ENCODE data around the gene C16orf90. TPM values are rescaled to one million over a fixed set of nuclear protein-coding genes. Genes with fewer than 3 reads are reported as not detected.
"Not testable (repeated sequence)": the region's sequence is repeated elsewhere in the genome, so short reads cannot be mapped to it uniquely, and the experiment has no call there.

C16orf90 gene
- total and polyA plus RNA-seq, 2 experiments from 2014 or later = not detected

DNA sequence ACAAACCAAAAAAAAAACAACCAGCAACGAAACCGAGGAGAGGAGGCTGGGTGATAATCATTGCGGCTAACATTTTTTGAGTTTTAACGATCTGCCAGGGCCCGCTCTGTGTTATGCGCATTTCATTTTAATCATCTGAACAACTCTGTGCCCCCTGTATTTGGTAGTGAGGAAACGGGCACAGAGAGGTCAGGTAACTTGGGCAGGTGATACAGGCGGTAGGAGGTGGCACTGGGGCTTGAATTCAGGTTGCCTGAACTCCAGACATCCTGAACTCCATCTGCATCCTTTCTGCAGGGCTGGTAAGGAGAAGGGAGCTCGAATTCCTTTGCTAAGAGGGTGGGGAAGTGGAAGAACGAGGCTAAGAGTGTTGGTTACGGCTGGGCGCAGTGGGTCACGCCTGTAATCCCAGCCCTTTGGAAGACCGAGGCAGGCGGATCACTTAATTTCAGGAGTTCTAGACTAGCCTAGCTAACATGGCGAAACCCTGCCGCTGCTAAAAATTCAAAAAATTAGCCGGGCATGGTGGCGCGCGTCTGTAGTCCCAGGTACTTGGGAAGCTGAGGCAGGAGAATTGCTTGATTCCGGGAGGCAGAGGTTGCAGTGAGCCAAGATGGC is 6.6 kb upstream of the C16orf90 start:
- no peak for DNase-seq (ENCODE audit: low spot score)
- H3K79me2 ChIP-seq = peaks cover 33% of the 10 kb centered on the region
- 86% methylated on average over 22 of the region's 22 CpGs for WGBS (ENCODE audit: low lambda C conversion rate, missing lambda C conversion rate)
- no peaks in the 10 kb centered on the region for H4K20me1 ChIP-seq (ENCODE audit: insufficient read depth, poor library complexity, severe bottlenecking)
- H3K9me3 ChIP-seq (ENCODE audit: low read depth) = no peaks in the 10 kb centered on the region
- TF ChIP-seq EZH2phosphoT487 (IDR thresholded peaks at IDR 0.05; ENCODE audit: low read depth, severe bottlenecking, unreplicated experiment) (no peak), EZH2 (IDR thresholded peaks at IDR 0.05; ENCODE audit: borderline replicate concordance) (no peak)
- TF ChIP-seq, protein P1, sequence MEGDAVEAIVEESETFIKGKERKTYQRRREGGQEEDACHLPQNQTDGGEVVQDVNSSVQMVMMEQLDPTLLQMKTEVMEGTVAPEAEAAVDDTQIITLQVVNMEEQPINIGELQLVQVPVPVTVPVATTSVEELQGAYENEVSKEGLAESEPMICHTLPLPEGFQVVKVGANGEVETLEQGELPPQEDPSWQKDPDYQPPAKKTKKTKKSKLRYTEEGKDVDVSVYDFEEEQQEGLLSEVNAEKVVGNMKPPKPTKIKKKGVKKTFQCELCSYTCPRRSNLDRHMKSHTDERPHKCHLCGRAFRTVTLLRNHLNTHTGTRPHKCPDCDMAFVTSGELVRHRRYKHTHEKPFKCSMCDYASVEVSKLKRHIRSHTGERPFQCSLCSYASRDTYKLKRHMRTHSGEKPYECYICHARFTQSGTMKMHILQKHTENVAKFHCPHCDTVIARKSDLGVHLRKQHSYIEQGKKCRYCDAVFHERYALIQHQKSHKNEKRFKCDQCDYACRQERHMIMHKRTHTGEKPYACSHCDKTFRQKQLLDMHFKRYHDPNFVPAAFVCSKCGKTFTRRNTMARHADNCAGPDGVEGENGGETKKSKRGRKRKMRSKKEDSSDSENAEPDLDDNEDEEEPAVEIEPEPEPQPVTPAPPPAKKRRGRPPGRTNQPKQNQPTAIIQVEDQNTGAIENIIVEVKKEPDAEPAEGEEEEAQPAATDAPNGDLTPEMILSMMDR (IDR thresholded peaks at IDR 0.05; ENCODE audit: poor library complexity) = no peak
- H3K27ac ChIP-seq = peak overlapping the region; percentile 80
- peaks cover 7% of the 10 kb centered on the region for H3K4me1 ChIP-seq (ENCODE audit: insufficient read depth)
- H3K36me3 ChIP-seq (replicated peaks; ENCODE audit: insufficient read depth, low read depth) = no peaks in the 10 kb centered on the region
- peak overlapping the region; percentile 85 for H3K4me3 ChIP-seq
- H2AFZ ChIP-seq = peak overlapping the region; percentile 92
- H3K4me2 ChIP-seq = peak overlapping the region; percentile 91
- H3K27me3 ChIP-seq = no peaks in the 10 kb centered on the region
- H3K9me2 ChIP-seq (replicated peaks; ENCODE audit: insufficient read depth) = no peaks in the 10 kb centered on the region

DNA sequence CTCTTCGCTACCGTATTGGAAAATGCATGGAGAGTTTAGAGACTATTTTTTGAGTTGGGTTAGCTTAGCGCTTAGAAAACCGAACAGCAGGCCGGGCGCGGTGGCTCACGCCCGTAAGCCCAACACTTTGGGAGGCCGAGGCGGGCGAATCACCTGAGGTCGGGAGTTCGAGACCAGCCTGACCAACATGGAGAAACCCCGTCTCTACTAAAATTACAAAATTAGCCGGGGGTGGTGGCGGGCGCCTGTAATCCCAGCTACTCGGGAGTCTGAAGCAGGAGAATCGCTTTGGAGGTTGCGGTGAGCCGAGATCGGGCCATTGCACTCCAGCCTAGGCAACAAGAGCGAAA is 6.1 kb upstream of the C16orf90 start:
- not testable (repeated sequence) for H4K20me1 ChIP-seq (ENCODE audit: insufficient read depth, poor library complexity, severe bottlenecking); DNase-seq (ENCODE audit: low spot score); H3K27me3 ChIP-seq; H3K36me3 ChIP-seq (replicated peaks; ENCODE audit: insufficient read depth, low read depth); H3K4me1 ChIP-seq (ENCODE audit: insufficient read depth); H3K9me3 ChIP-seq (ENCODE audit: low read depth); H3K9me2 ChIP-seq (replicated peaks; ENCODE audit: insufficient read depth)
- peak overlapping the region; percentile 85 for H3K4me3 ChIP-seq
- H3K27ac ChIP-seq = peak overlapping the region; percentile 80
- WGBS (ENCODE audit: low lambda C conversion rate, missing lambda C conversion rate) = 35% methylated on average over 24 of the region's 24 CpGs
- peak overlapping the region; percentile 91 for H3K4me2 ChIP-seq
- H2AFZ ChIP-seq = peak overlapping the region; percentile 92
- H3K79me2 ChIP-seq = peaks cover 33% of the 10 kb centered on the region

DNA sequence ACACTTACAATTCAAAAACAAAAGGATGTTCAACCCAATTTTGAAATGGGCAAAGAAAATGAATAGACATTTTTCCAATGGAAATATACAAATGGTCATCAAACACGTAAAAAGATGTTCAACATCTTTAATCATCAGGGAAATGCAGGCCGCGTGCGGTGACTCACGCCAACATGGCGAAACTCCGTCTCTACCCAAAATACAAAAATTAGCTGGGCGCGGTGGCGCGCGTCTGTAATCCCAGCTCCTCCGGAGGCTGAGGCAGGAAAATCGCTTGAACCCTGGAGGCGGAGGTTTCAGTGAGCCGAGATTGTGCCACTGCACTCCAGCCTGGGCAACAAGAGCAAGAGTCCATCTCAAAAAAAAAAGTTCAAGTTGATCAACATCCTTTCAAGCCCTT is 3.7 kb upstream of the C16orf90 start:
- peaks cover 7% of the 10 kb centered on the region for H3K4me1 ChIP-seq (ENCODE audit: insufficient read depth)
- TF ChIP-seq EZH2phosphoT487 (IDR thresholded peaks at IDR 0.05; ENCODE audit: low read depth, severe bottlenecking, unreplicated experiment) = no peak
- TF ChIP-seq, protein P1 (IDR thresholded peaks at IDR 0.05; ENCODE audit: poor library complexity) = no peak
- no peak for TF ChIP-seq EZH2 (IDR thresholded peaks at IDR 0.05; ENCODE audit: borderline replicate concordance)
- no peaks in the 10 kb centered on the region for H4K20me1 ChIP-seq (ENCODE audit: insufficient read depth, poor library complexity, severe bottlenecking)
- WGBS (ENCODE audit: low lambda C conversion rate, missing lambda C conversion rate) = 97% methylated on average over 16 of the region's 16 CpGs
- H3K9me2 ChIP-seq (replicated peaks; ENCODE audit: insufficient read depth) = no peaks in the 10 kb centered on the region
- H3K36me3 ChIP-seq (replicated peaks; ENCODE audit: insufficient read depth, low read depth) = no peaks in the 10 kb centered on the region
- H3K27ac ChIP-seq = no peak overlapping the region
- H3K79me2 ChIP-seq = peaks cover 27% of the 10 kb centered on the region
- H3K9me3 ChIP-seq (ENCODE audit: low read depth) = no peaks in the 10 kb centered on the region
- no peak for DNase-seq (ENCODE audit: low spot score)
- no peak overlapping the region for H3K4me2 ChIP-seq
- H2AFZ ChIP-seq = no peak overlapping the region
- H3K4me3 ChIP-seq = no peak overlapping the region
- H3K27me3 ChIP-seq = no peaks in the 10 kb centered on the region

DNA sequence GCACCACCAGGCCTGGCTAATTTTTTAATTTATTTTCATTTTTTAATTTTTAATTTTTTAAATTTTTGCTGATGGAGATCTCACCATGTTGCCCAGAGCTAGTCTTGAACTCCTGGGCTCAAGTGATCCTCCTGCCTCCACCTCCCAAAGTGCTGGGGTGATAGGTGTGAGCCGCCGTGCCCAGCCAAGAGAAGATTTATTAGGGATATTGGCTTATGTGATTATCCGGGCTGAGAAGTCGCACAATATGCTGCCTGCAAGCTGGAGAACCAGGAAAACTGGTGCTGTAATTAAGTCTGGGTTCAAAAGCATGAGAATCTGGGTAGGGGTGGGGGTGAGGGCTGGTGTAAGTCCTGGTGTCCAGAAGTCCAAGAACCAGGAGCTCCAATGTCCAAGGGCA is 2.5 kb upstream of the C16orf90 start:
- DNase-seq (ENCODE audit: low spot score) = no peak
- H3K27ac ChIP-seq = no peak overlapping the region
- H3K79me2 ChIP-seq = peaks cover 15% of the 10 kb centered on the region
- peaks cover 7% of the 10 kb centered on the region for H3K4me1 ChIP-seq (ENCODE audit: insufficient read depth)
- H3K9me3 ChIP-seq (ENCODE audit: low read depth) = no peaks in the 10 kb centered on the region
- no peaks in the 10 kb centered on the region for H3K9me2 ChIP-seq (replicated peaks; ENCODE audit: insufficient read depth)
- H3K36me3 ChIP-seq (replicated peaks; ENCODE audit: insufficient read depth, low read depth) = no peaks in the 10 kb centered on the region
- 90% methylated on average over 4 of the region's 4 CpGs for WGBS (ENCODE audit: low lambda C conversion rate, missing lambda C conversion rate)
- no peaks in the 10 kb centered on the region for H4K20me1 ChIP-seq (ENCODE audit: insufficient read depth, poor library complexity, severe bottlenecking)
- H3K4me2 ChIP-seq = no peak overlapping the region
- H3K27me3 ChIP-seq = no peaks in the 10 kb centered on the region
- H3K4me3 ChIP-seq = no peak overlapping the region
- H2AFZ ChIP-seq = no peak overlapping the region
- TF ChIP-seq, protein P1 (IDR thresholded peaks at IDR 0.05; ENCODE audit: poor library complexity) = no peak
- TF ChIP-seq EZH2 (IDR thresholded peaks at IDR 0.05; ENCODE audit: borderline replicate concordance) (no peak), EZH2phosphoT487 (IDR thresholded peaks at IDR 0.05; ENCODE audit: low read depth, severe bottlenecking, unreplicated experiment) (no peak)
